Measurements from ENCODE around the gene UNC5A.

DNA sequence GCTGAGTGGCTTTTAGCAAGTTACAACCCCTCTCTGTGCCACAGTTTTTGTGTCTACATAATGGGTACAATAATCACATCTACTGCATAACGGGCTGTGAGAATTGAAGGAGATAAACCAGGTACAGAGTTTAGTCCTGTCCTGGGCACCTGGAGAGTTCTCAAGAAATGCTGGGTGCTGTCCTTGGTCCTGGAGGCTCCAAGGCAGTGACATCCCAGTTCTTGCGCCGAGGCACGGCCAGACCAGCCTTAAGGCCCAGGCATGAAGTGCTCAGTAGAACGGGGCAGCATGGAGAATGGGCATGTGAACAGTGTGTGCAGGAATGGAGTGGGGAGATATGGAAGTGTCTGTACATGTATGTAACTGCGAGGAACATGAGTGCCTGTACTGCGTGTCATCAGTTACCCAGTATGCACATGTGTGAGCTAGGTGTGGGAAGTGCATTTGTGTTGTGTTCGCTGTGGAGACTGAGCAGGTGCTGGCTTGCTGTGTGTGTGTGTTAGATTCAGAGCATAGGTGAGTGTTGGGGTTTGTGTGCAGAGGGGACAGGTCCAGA is 6.3 kb upstream of the UNC5A start:
- no peak for TF ChIP-seq TCF12 (IDR thresholded peaks at IDR 0.05; ENCODE audit: low read depth)
- TF ChIP-seq TAF1 (IDR thresholded peaks at IDR 0.05; ENCODE audit: low read depth), result no peak
- TF ChIP-seq, protein P1, sequence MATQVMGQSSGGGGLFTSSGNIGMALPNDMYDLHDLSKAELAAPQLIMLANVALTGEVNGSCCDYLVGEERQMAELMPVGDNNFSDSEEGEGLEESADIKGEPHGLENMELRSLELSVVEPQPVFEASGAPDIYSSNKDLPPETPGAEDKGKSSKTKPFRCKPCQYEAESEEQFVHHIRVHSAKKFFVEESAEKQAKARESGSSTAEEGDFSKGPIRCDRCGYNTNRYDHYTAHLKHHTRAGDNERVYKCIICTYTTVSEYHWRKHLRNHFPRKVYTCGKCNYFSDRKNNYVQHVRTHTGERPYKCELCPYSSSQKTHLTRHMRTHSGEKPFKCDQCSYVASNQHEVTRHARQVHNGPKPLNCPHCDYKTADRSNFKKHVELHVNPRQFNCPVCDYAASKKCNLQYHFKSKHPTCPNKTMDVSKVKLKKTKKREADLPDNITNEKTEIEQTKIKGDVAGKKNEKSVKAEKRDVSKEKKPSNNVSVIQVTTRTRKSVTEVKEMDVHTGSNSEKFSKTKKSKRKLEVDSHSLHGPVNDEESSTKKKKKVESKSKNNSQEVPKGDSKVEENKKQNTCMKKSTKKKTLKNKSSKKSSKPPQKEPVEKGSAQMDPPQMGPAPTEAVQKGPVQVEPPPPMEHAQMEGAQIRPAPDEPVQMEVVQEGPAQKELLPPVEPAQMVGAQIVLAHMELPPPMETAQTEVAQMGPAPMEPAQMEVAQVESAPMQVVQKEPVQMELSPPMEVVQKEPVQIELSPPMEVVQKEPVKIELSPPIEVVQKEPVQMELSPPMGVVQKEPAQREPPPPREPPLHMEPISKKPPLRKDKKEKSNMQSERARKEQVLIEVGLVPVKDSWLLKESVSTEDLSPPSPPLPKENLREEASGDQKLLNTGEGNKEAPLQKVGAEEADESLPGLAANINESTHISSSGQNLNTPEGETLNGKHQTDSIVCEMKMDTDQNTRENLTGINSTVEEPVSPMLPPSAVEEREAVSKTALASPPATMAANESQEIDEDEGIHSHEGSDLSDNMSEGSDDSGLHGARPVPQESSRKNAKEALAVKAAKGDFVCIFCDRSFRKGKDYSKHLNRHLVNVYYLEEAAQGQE (IDR thresholded peaks at IDR 0.05; ENCODE audit: low read depth), result peak; percentile 98
- TF ChIP-seq CREB1 (IDR thresholded peaks at IDR 0.05; ENCODE audit: low read depth), result no peak
- no peak for TF ChIP-seq EP300 (IDR thresholded peaks at IDR 0.05; ENCODE audit: borderline replicate concordance)
- TF ChIP-seq, protein P2, sequence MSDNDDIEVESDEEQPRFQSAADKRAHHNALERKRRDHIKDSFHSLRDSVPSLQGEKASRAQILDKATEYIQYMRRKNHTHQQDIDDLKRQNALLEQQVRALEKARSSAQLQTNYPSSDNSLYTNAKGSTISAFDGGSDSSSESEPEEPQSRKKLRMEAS (IDR thresholded peaks at IDR 0.05), result no peak
- TF ChIP-seq, protein P3, sequence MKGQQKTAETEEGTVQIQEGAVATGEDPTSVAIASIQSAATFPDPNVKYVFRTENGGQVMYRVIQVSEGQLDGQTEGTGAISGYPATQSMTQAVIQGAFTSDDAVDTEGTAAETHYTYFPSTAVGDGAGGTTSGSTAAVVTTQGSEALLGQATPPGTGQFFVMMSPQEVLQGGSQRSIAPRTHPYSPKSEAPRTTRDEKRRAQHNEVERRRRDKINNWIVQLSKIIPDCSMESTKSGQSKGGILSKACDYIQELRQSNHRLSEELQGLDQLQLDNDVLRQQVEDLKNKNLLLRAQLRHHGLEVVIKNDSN (IDR thresholded peaks at IDR 0.05), result no peak
- no peak for TF ChIP-seq YY1 (IDR thresholded peaks at IDR 0.05; ENCODE audit: low read depth)

All from Ishikawa (cell line).